ENCODE measurements around the gene ACAD10.
"Not testable (repeated sequence)": the region's sequence is repeated elsewhere in the genome, so short reads cannot be mapped to it uniquely, and the experiment has no call there.

ACAD10 gene

DNA sequence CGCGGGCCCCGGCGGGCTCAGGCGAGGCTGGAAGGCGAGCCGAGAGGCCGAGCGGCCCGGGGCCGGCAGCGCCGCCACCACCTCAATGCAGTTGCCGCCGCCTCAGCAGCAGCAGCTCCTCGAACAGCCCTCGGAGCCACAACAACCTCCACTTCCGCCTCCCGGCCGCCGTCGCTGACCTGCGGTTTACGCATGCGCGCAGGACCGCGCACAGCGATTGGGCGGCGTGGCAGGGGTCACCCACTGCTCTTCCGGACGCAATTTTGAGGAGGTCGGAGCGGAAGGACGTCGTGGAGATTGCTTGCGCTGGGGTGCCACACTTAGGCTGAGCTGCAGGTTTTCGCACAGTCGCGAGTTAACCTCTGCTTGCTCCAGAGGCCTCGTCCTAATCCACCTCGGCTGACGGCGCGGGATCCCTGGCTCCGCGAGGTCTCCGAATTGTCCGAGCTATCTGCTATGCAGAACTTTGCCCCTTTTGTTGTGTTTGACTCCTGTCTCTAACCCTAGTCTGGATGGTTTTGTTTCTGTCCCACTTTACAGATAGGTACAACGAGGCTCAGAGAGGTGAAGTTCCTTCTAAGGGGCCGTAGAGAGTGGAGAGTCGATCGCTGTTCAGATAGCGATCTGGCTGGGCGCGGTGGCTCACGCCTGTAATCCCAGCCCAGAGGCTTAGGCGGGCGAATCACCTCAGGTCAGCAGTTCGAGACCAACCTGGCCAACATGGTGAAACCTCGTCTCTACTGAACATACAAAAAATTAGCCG is at the start of gene ACAD10, which contains the start of gene BRAP:
Gene ACAD10, plus strand, starts transcription at position 243 of the 763 bp plus-strand sequence. CDS start 6,657 bp downstream, outside the sequence.
Gene BRAP, minus strand, starts transcription at position 146 of the 763 bp plus-strand sequence. CDS start 164 bp downstream, outside the sequence.
- peak; percentile 96 for DNase-seq

- DNase-seq, result peak; percentile 94
These were observed 49.5 kb upstream of the ACAD10 start for GRCh38 chr12:111636209-111636945.

DNA sequence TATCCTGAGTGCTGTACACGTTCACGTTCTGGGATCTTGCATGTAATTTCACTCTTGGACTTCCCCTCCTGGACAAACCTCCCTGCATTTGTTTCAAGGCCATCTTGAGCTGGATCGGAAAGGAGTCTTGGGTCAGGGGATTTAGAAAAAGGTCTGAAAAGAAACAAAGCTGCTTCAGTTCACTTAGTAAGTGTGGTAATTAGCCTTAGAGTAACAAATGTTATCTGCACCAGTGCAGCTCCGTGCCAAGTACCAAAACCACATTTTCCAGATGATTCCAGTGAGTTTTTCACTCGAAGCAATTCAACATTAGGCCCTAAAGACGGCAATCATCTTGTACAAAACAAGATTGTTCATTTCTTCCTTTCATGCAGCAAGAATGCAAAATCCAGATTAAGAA is 47.3 kb upstream of the ACAD10 start:
- no peak for DNase-seq

- no peak for DNase-seq
These were observed 45.3 kb upstream of the ACAD10 start for GRCh38 chr12:111640506-111640905.

DNA sequence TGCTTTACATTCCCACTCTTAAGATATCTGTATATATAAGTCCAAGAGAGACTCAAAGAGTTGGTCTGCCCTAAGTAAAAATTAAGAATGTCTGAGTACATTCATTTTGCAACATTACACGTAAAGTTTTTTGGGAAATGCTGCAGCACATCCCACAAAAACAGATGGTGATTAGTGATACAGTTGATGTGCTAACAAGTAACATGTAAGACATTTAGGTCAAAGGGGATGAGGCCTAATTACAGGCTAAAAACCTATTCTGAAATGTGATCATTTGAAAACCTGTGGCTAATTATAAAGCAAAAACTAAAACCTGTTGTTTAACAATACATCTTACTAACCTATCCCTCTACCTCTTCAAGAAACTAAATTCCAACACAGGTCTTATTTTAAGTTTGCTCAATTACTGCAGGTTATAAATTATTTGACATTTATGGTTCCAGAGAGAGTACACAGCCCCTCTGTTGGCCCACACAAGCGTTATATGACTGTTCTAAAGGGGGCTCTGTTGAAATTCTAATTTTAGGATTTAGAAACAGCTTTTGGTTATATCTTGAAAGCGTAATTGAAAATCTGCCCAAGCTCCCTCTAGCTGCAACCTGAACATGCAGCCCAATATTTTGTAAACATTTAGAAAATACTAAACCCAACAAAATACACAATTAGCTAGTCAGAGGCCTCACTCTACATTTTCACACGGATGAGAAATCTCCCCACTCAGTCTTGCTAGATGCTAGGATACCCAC is 43.0 kb upstream of the ACAD10 start:
- DNase-seq, result no peak

DNA sequence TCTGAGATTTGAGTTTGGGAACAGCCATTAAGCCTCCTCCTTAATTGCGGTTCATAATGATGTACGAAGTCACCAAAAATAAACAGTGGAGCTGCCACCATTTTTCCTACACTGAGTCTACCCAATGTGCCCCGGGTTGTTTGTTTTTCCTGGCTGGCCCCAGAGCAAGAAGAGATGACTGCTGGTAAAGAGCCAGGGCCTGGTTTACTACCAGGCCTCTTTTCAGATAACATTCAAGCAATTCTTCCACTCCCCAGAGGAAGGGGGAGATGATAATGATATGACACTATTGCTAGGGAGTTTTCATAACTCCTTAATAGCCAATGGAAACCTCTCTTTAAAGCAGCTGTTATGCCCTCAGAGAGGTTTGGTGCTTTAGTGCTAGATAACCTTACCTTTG is 42.4 kb upstream of the ACAD10 start:
- DNase-seq, result peak; percentile 34

GRCh38 chr12:111645433-111645832 is 40.4 kb upstream of the ACAD10 start:
- no peak for DNase-seq

DNA sequence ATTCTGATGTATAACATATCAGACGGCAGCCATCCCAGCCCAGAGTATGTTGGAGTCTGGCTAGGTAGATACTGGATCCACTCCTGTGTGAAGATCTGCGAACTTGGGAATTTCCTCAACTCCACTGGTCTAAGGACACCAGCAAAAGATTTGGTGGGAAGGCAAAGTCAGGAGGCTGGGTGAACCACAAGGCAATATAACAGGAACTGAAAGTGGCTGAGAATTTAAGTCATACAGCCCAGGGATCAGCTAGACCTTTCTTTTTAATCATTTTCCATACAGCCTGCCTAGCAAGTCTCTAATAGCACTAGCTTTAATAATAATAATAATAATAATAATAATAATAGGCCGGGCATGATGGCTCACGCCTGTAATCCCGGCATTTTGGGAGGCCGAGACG is 34.9 kb upstream of the ACAD10 start:
- no peak for DNase-seq

- not testable (repeated sequence) for DNase-seq
These were observed 33.3 kb upstream of the ACAD10 start for GRCh38 chr12:111652530-111652929.

- no peak for DNase-seq
These were observed 32.3 kb upstream of the ACAD10 start for GRCh38 chr12:111653596-111653995.

- DNase-seq, result no peak
These were observed 30.5 kb upstream of the ACAD10 start for GRCh38 chr12:111655356-111655755.

DNA sequence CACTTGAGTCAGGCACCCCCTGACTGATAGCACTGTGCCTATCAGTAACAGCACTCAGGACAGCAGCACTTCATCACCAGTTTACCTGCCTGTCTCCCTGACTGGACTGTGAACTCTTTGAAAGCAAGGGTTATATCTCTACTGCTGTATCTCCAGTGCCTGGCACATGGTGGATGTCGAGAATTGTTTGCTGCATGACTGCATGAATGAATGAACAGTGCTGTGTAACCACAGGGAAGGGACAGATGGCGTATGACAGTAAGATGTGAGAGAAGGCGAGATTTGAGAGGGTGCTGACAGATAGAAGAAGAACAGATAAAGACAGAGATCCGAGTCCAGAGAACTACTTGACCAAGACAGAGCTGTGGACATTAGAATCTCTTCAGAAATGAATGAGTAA is 29.8 kb upstream of the ACAD10 start:
- DNase-seq, result no peak

- DNase-seq, result no peak
These were observed 21.4 kb upstream of the ACAD10 start for GRCh38 chr12:111664499-111664898.

DNA sequence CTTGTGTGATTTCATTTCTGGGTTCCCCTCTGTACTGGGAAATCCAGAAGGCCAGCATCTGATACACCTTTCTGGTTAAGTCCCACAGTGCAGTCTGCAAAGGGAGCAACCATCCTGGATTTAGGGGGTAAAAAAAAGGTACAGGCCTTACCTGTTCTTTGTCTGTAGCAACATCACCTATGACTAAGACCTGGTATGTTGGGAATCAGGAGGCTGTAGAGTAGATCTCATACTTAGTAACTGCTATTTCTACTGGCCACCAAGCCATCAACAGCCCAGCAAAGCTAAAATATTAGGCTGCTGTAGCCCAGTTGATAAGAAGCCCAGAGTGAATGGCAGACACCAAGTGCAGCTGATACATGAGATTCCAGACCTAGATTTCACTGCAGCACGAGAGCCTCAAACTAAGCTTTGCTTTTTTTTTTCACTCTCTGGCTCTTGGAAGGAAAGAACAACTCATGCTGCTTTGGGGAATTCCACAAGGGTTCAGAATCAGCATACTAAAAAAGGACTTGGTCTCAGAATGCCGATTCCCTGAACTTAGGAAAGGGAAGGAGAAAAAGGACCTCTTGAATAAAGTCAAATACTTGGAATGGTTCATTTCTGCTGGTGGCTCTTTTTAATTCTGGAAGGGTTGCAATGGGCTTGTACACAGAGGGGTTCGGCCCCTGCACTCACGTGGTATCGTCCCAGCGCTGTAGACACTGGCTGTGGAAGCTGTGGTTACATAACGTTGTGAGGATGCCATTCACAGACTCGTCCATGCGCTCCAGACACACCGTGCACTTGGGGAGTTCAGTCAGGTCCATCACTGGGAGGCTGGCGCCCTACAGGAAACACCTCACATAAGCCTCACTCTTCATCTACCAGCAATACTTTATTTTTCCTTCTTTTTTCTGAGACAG is 20.6 kb upstream of the ACAD10 start:
- no peak for DNase-seq

- DNase-seq, result no peak
These were observed 13.0 kb upstream of the ACAD10 start for GRCh38 chr12:111672822-111673381.

DNA sequence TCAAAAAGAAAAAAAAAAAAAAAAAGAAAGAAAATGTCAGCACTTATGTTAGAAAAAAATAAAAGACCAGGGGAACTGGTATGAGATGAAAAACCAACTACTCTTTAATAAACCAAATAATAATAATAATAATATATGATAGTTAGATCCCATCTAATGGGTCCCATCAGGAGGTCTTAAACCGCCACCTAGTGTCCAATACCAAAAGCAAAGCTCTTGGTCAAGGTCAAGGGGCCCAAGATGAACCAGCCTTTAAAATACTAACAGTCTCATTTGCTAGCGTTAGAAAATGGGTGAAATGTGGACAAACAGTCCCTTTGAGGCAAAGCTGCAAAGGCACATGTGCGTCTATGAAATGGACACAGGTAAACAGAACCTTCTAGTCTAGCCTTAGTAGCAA is 12.3 kb upstream of the ACAD10 start:
- DNase-seq, result no peak

DNA sequence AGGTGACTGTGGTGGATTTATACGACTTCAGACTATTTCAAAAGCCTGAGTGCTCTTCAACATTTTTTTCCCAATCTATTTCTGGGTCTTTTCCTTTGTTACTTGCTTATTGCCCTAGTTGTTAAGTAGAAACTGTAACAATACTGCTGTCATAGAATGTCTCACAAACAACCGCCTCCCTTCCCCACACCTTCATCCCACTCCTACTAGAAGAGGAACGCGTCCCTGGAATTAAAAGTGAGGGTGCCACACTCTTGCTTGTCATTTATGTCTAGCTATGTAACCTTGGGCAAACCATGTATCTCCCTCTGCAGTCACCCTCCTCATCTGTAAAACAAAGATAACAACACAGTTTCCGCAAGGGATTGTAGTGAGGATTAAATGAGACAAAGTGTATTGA is 8.7 kb upstream of the ACAD10 start:
- no peak for DNase-seq

DNA sequence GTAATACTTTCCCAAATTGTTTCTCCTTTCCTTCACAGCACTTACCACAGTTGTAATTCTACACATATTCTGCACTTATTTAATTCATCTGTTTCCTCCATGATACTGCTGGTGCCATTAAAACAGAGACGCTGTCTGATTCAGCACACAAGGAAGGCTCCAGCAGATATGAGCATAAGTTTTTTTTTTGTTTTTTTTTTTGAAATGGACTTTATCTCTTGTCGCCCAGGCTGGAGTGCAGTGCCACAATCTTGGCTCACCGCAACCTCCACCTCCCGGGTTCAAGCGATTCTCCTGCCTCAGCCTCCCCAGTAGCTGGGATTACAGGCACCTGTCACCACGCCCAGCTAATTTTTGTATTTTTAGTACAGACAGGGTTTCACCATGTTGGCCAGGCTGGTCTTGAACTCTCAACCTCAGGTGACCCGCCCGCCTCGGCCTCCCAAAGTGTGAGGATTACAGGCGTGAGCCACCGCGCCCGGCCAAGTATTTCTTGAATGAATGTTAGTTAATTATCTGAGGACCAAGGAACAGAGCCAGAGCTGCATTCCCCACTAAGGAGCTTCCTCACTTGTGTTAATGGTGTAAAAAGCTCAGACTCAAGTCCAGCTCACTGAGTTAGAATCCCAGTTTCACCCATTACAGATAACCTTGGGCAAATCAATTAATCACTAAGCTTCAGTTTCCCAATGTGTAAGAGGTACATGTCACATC is 1.2 kb upstream of the ACAD10 start:
- DNase-seq, result not testable (repeated sequence)

GRCh38 chr12:111685322-111685810 is 487 bp upstream of the ACAD10 start:
- DNase-seq, result peak; percentile 35

DNA sequence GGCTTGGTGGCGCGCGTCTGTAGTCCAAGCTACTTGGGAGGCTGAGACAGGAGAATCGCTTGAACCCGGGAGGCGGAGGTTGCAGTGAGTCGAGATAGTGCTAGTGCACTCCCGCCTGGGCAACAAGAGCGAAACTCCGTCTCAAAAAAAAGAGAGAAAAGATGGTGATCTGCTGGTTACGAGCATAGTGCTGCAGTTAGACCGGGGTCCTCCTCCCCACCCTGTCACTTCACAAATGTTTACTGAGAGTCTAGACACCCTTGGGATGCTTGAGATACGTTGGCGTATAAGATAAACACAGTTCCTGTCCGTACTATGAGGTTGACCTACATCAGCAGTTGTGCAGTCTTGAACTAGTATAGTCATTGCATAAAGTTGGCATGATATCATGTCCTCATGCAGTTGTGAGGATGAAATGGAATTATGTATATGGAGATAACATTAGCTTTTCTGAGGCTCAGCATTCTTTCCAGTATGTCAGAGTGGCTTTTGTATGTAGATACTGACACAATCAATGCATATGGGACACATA is 787 bp downstream of the ACAD10 start:
- DNase-seq, result no peak

DNA sequence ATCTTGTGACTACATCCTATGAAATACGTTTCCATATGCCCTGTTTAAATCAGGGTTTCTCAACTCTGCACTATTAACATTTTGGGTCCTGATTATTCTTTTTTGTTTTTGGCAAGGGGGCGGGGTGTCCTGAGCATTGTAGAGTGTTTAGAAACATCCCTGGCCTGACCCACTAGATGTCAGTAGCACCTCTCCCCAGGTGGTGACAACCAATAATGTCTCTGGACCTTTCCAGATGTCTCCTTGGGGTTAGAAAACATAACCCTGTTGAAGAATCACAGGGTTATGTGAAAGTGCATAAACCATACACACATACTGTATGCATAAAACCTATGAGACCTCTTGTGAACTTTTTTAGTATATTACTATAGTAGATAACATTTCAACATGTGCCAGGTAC is 1.4 kb downstream of the ACAD10 start:
- DNase-seq, result no peak
